ENCODE results near the gene NFKBIA.
"Not testable (repeated sequence)": the region's sequence is repeated elsewhere in the genome, so short reads cannot be mapped to it uniquely, and the experiment has no call there.

NFKBIA gene

GRCh38 chr14:35407306-35407630, 2.7 kb upstream of the NFKBIA start:
- no peak for FAIRE-seq

DNA sequence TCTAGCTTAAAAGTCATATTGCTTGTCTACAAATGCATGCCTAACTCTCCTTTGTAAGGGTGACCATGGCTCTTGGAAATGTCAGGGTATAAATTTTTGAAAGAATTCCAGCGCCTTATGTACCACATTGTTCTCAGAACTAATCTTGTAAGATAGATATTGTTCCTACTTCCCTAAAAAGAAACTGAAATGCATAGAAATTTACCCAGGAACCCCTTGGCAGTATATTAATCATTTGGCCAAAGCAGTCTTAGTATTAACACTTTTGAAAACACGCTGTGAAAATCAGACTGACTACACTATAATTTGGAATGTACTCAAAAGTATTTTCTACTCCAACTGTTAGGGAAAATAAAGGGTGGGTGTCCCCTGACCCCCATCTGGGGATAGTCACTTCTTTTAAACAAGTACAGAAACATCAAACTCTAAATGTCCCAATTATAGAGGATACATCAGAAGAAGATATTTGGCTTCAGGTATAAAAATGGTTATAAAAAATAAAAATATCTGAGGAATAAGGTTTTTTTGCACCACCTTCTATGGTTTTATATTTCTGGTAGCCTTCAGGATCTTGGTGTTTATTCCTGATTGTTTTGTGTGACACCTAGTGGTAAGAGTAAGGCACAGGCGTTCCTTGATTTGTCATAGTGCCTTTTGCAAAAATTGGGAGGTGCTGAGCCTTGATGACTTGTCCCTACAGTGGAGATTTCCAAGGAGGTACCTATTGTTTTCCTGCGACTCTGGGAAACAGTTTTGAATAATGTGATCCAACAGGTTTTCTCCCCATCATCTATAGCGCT, 2.2 kb upstream of the NFKBIA start:
- peak; percentile 88 for FAIRE-seq

- FAIRE-seq: no peak
These were observed 1.5 kb upstream of the NFKBIA start for GRCh38 chr14:35406090-35406489.

GRCh38 chr14:35405304-35405996, 901 bp upstream of the NFKBIA start:
- no peak for FAIRE-seq

DNA sequence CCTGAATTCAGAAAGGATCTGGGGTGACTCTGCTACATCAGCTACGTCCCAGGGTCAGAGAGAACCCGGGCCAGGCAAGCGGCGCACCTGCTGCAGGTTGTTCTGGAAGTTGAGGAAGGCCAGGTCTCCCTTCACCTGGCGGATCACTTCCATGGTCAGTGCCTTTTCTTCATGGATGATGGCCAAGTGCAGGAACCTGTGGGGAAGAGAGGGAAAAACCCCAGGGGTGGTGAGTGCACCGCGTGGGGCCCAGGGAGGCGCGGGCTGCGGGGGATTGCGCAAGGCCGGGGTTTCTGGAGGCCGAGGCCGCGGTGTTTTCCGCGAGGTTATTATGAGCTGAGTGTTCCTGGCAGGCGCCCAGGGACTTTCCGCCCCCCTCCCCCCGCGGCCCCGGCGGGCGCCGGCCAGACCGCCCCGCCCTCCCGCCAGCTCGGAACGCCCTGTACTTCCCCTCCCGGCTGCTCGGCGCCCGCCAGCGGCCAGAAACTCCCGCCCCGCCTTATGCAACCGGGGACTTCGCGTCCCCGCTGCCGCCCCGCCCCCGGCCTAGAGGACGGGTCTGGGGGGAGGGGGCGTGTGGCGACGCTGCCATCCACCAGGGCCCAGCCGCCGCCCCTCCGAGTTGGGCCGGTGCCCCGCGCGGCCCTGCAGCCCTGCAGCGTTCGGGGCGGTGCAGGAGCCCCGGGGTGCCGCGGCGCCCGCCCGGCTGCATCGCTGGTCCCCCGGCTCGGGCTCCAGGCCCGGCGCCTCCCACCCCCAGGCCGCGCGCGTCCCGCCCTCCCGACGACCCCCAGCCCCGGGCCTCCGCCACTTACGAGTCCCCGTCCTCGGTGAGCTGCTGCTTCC, 723 bp downstream of the NFKBIA start:
- FAIRE-seq: no peak

GRCh38 chr14:35403114-35403602, 1.4 kb downstream of the NFKBIA start:
- FAIRE-seq: no peak

DNA sequence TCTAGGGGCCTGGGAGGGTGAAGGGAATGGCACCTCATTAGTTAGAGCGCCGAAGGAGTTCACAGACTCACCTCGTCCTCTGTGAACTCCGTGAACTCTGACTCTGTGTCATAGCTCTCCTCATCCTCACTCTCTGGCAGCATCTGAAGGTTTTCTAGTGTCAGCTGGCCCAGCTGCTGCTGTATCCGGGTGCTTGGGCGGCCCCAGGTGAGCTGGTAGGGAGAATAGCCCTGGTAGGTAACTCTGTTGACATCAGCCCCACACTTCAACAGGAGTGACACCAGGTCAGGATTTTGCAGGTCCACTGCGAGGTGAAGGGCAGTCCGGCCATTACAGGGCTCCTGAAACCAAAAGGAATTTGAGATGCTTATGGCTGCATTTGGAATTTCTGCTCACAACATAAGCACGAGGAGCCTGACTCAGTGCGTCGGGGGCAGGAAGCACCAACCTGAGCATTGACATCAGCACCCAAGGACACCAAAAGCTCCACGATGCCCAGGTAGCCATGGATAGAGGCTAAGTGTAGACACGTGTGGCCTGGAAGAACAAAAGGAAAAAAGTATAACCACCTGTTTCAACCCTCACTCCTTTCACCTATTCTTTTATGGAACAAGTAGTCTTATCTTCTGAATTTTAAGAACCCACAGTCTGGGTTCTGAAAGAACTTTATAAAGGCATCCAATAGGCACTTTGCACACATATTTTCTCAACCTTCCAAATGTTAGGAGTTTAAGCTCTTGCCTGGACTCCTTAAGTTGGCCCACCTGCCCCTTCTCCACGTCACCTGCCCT, 2.0 kb downstream of the NFKBIA start:
- no peak for FAIRE-seq

- FAIRE-seq: no peak
These were observed 2.9 kb downstream of the NFKBIA start for GRCh38 chr14:35401422-35402265.

DNA sequence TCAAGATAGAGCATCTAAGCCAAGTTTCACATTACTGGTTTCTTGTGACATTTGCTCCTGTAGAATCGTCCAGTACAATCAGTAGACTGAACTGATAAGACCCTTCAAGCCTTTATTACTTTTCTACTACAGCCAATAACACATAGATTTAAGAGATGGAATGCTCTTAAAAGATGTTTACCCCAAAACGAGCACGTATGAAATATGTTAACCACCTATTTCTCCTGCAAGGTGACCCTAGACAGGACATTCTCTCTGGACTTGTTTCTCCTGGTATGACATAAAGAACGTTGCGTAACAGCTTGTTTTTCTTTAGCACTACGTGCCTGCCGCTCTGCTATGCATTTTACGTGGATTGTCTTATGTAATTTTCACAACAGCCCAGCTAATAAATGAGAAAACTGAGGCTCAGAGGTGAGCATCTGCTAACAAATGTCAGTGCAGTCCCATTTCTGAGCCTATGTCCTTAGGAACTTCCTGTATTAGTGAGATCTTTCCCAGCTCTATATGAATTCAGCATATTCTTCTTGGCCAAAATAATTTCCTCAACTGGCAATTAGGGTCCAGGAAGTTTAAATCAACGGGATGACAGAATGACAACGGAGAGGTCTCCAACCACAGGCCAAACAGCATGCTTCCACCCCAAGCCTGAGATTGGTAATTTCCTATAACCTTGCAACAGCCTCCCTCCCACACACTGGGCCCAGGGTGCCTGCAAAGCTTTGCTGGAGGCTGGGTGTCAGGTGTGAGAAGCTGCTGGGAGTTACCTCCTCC, 3.7 kb downstream of the NFKBIA start:
- FAIRE-seq: no peak

DNA sequence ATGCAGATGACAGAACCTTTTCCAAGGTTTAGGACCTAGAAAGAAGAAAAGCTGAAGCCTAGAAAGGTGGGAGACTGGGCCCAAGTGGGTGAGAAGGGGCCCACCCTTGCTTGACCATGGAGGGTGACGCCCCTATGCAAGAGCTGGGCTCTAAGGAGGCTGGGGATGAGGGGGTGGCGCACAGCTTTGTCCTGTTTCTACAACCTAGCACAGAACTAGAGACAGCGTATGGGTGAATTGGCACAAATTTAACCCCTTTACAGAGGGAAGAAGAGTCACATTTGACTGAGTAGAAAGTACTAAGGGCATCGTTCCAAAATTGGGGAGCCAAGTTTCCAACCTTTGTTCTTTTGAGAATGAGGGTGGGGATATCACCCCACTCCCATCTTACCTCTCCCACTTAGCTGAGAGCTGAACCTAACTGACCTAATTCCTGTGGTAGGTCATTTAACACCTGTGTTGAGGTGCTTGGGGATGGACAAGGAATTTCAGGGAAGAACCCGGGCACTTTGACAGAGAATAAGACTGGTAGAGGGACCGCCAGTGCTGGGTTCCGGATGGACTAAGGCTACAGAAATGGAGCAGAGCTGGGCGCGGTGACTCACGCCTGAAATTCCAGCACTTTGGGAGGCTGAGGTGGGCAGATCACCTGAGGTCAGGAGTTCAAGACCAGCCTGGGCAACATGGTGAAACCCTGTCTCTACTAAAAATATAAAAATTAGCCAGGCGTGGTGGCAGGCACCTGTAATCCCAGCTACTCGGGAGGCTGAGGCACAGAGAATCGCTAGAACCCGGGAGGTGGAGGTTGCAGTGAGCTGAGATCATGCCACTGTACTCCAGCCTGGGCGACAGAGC, 5.2 kb downstream of the NFKBIA start:
- no peak for FAIRE-seq

GRCh38 chr14:35398071-35398584, 6.4 kb downstream of the NFKBIA start:
- FAIRE-seq: no peak

DNA sequence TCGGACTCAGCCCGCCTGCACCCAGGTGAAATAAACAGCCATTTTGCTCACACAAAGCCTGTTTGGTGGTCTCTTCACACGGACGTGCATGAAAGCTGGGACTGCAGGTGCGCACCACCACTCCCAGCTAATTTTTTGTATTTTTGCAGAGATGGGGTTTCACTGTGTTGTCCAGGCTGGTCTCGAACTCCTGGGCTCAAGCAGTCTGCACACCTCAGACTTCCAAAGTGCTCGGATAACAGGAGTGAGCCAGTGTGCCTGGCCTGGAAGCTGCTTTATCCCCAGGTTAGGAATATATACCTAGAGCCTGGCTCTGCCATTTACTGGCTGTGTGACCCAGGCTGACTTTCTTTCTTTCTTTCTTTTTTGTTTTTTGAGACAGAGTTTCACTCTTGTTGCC, 7.9 kb downstream of the NFKBIA start:
- FAIRE-seq: not testable (repeated sequence)

GRCh38 chr14:35395283-35395682, 9.3 kb downstream of the NFKBIA start:
- no peak for FAIRE-seq

DNA sequence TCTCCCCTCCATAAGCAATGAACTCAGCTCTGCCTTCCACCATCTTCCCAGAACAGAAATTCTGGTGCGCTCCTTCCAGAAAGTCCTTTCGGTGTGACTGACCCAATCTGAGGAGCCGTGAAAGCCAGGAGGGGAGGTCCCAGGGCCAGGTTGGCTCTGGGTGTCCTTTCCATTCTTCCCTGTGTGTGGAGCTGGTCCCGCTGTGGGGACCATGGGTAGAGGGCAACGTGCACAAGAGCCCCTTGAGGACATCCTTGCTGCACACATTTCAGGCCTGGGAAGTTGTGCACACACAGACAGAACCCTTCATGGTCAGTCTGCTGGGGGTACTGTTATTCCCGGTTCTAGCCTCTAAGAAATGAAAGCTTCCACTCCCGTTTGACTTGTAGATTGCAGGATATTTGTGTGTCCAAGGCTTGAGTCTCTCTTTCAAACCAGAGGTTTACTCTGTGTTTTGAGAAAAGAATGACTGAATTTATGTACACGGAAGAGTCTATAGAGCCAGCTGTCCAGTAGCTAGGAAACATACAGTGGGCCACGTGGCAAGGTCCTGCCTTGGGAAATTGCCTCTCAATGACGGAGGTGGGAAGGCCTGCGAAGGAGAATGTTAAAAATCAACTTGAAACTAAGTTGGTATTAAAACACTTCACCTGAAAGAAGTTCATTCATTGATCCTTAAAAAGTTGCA, 10.1 kb downstream of the NFKBIA start:
- FAIRE-seq: no peak

- no peak for FAIRE-seq
These were observed 10.7 kb downstream of the NFKBIA start for GRCh38 chr14:35393826-35394225.

DNA sequence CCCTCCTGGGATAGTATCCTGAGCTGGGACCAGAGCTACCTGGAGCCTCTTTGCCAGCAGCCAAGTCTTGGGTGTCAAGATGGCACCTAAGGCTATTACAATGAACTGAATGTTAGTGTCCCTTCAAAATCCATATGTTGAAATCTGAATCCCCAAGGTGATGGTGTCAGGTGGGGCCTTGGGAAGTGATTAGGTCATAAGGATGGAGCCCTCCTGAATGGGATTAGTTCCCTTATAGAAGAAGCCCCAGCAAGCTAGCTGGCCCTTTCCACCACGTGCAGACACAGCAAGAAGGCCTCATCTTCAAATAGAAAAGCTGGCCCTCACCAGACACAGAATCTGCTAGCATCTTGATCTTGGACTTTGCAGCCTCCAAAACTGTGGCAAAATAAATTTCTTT, 12.4 kb downstream of the NFKBIA start:
- no peak for FAIRE-seq

- no peak for FAIRE-seq
These were observed 13.2 kb downstream of the NFKBIA start for GRCh38 chr14:35391388-35391710.

GRCh38 chr14:35390577-35391387, 13.8 kb downstream of the NFKBIA start:
- no peak for FAIRE-seq
